Measurements from ENCODE around the gene UST. TPM values are rescaled to one million over a fixed set of nuclear protein-coding genes. Genes with fewer than 3 reads are reported as not detected.

Gene UST
- total RNA-seq, 5 donors from 2014 or later (not counting 1 experiment from before 2014, with no cell fraction given): 1.9 to 5.3 (median 3.0) TPM

DNA sequence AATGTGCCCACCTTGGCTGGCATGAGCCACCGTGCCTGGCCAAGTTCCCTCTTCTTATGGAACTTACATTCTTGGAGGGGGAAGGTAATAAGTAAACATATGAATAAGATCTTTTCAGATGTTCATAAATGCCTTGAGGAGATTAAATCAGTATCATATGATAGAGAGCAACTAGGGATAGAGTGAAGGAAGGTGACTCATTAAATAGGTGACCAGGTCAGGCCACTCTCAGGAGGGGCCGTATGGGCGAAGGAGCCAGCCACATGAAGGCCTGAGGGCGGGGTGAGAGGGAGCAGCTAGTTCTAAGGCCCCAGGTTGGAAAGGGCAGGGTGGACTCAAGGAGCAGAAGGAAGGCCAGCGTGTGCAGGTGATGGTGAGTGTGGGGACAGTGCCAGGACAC is 91.1 kb downstream of the UST start:
- H3K4me3 Mint-ChIP-seq: no peak overlapping the region

DNA sequence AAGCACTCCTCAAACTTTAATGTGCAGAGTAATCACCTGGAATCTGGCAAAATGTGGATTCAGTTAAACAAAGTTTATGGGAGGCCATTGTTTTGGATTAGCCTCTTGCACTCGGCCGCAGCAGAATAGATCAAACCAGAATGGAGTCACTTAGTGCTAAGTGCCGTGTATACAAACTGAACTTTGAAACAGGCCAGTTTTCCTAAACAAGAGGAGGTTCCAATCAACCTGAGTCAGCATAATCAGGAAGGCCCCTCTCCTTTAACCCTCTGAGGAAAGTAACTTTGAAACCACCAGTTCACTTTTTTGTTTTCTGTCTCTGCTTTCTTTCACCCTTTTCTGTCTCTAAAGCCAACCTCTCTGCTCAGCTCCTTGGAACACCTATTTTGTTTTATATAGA is 92.2 kb downstream of the UST start:
- Mint-ChIP-seq H3K27me3 (no peaks in the 10 kb centered on the region), H3K27ac (no peak overlapping the region), H3K4me1 (peaks cover 0 to 10% (median 7%) of the 10 kb centered on the region in 3 donors), H3K4me3 (no peak overlapping the region), H3K36me3 (no peaks in the 10 kb centered on the region), H3K9me3 (no peaks in the 10 kb centered on the region)
- ChIA-PET POLR2A (no interaction called here), CTCF (no interaction called here)
- 95% methylated on average over 3 of the region's 3 CpGs for WGBS (ENCODE audit: insufficient coverage)
- ATAC-seq (replicated peaks in 1 of 4) (no peak), DNase-seq (no peak)
- no peaks in the 10 kb centered on the region for H3K36me3 ChIP-seq (ENCODE audit: control insufficient read depth in 2 of 2, extremely low read depth in 1 of 2, insufficient read depth in 1 of 2, low read length in 1 of 2)
- no peaks in the 10 kb centered on the region for H3K27me3 ChIP-seq (replicated peaks in 1 of 2; ENCODE audit: control insufficient read depth in 2 of 2, extremely low read depth in 1 of 2, insufficient read depth in 2 of 2, low read length in 1 of 2)
- H3K4me1 ChIP-seq (ENCODE audit: control insufficient read depth in 1 of 2, extremely low read depth in 1 of 2, insufficient read depth in 2 of 2, low read length in 2 of 2): peaks cover 0 to 8% of the 10 kb centered on the region in 2 experiments
- H3K27ac ChIP-seq (ENCODE audit: low read length): no peak overlapping the region
- no peak overlapping the region for H3K4me3 ChIP-seq (ENCODE audit: control insufficient read depth in 1 of 2, extremely low read depth in 1 of 2, low read length in 1 of 2)
- no peaks in the 10 kb centered on the region for H3K9me3 ChIP-seq

More for the DNA sequence above, 91.1 kb downstream of the UST start:
- ChIA-PET POLR2A (no interaction called here), CTCF (no interaction called here)
- Histone ChIP-seq H3K27me3 (replicated peaks in 1 of 2; ENCODE audit: control insufficient read depth in 2 of 2, extremely low read depth in 1 of 2, insufficient read depth in 2 of 2, low read length in 1 of 2) (no peaks in the 10 kb centered on the region), H3K9me3 (no peaks in the 10 kb centered on the region), H3K36me3 (ENCODE audit: control insufficient read depth in 2 of 2, extremely low read depth in 1 of 2, insufficient read depth in 1 of 2, low read length in 1 of 2) (no peaks in the 10 kb centered on the region), H3K4me1 (ENCODE audit: control insufficient read depth in 1 of 2, extremely low read depth in 1 of 2, insufficient read depth in 2 of 2, low read length in 2 of 2) (peaks cover 0 to 8% of the 10 kb centered on the region in 2 experiments), H3K27ac (ENCODE audit: low read length) (no peak overlapping the region), H3K4me3 (ENCODE audit: control insufficient read depth in 1 of 2, extremely low read depth in 1 of 2, low read length in 1 of 2) (no peak overlapping the region)
- ATAC-seq (replicated peaks in 1 of 4) (no peak), DNase-seq (no peak)
- no peak overlapping the region for H3K27ac Mint-ChIP-seq
- no peaks in the 10 kb centered on the region for H3K9me3 Mint-ChIP-seq
- H3K36me3 Mint-ChIP-seq: no peaks in the 10 kb centered on the region
- no peaks in the 10 kb centered on the region for H3K27me3 Mint-ChIP-seq
- peaks cover 0 to 10% (median 9%) of the 10 kb centered on the region in 3 donors for H3K4me1 Mint-ChIP-seq
- 100% methylated on average over 4 of the region's 5 CpGs for WGBS (ENCODE audit: insufficient coverage)

DNA sequence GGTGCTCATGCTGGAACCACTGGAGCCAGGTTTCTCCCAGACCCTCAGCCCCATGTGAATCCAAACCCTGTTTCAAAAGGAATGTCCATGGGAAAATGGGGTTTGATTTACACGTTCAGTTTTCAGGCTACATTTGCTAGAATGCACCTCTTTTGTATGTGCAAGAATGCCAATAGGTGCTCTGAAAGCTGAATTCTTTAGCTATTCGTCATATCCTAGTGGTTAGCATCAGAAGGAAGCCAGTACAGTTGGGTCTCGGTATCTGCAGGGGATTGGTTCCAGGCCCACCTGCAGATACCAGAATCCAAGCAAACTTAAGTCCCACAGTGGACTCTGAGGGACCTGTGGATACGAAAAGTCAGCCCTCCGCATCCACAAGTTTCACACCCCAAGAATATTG is 93.4 kb downstream of the UST start:
- Histone ChIP-seq H3K27me3 (replicated peaks in 1 of 2; ENCODE audit: control insufficient read depth in 2 of 2, extremely low read depth in 1 of 2, insufficient read depth in 2 of 2, low read length in 1 of 2) (no peaks in the 10 kb centered on the region), H3K4me3 (ENCODE audit: control insufficient read depth in 1 of 2, extremely low read depth in 1 of 2, low read length in 1 of 2) (no peak overlapping the region), H3K36me3 (ENCODE audit: control insufficient read depth in 2 of 2, extremely low read depth in 1 of 2, insufficient read depth in 1 of 2, low read length in 1 of 2) (no peaks in the 10 kb centered on the region), H3K27ac (ENCODE audit: low read length) (no peak overlapping the region), H3K9me3 (no peaks in the 10 kb centered on the region), H3K4me1 (ENCODE audit: control insufficient read depth in 1 of 2, extremely low read depth in 1 of 2, insufficient read depth in 2 of 2, low read length in 2 of 2) (peaks cover 0 to 8% of the 10 kb centered on the region in 2 experiments)
- no peak for ATAC-seq (replicated peaks in 1 of 4)
- CTCF ChIA-PET: no interaction called here
- Mint-ChIP-seq H3K27ac (no peak overlapping the region), H3K27me3 (no peaks in the 10 kb centered on the region), H3K4me1 (peaks cover 0 to 10% (median 7%) of the 10 kb centered on the region in 3 donors), H3K9me3 (peaks cover 0 to 3% (median 0%) of the 10 kb centered on the region in 3 donors), H3K36me3 (no peaks in the 10 kb centered on the region), H3K4me3 (no peak overlapping the region)
- WGBS (ENCODE audit: insufficient coverage): 80% methylated on average over 3 of the region's 5 CpGs
- DNase-seq: no peak
- POLR2A ChIA-PET: no interaction called here

DNA sequence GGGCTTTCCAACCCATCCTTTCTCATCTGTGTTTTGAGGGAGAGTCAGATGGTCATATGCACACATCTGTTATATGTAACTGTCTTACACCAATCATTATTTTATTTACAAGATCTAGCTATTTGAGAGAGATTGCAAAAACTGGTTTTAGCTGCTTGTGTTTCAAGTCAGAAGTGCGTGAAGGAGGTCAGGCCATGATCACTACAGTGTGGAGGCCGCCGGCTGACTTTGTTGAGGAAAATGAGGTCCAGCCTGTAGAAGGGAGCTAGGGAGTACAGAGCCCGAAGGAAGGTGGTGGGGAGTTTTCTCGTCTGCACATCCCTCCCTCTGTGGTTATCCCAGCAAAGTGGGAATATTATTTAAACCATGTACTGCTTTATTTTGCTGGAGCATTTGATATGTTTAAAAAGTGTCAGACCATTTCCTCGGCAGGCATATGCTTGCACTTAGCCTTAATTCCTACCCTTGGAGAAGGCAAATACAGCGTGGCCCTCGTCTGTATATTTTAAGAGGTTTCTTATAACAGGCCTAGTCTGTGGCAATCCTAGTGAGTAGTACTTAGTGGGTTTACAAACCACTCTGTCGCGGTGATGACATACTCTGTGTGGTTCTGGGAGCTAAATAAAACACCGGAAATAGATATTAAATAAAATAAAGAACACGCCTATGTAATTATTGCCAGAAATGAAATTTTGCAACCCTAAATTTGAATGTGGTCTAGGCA is 95.6 kb downstream of the UST start:
- ChIA-PET CTCF (interaction anchor here (0.6 kb wide), 2 partner anchors 31 to 42 kb away, joined by 3 read pairs; no protein-coding TSS in a partner anchor), POLR2A (no interaction called here)
- Mint-ChIP-seq H3K4me3 (no peak overlapping the region), H3K27me3 (no peaks in the 10 kb centered on the region), H3K36me3 (no peaks in the 10 kb centered on the region), H3K27ac (no peak overlapping the region), H3K4me1 (no peaks in the 10 kb centered on the region), H3K9me3 (peaks cover 0 to 3% (median 0%) of the 10 kb centered on the region in 3 donors)
- no peak overlapping the region for H3K4me3 ChIP-seq (ENCODE audit: control insufficient read depth in 1 of 2, extremely low read depth in 1 of 2, low read length in 1 of 2)
- DNase-seq (no peak), ATAC-seq (replicated peaks in 1 of 4) (no peak)
- H3K36me3 ChIP-seq (ENCODE audit: control insufficient read depth in 2 of 2, extremely low read depth in 1 of 2, insufficient read depth in 1 of 2, low read length in 1 of 2): no peaks in the 10 kb centered on the region
- no peaks in the 10 kb centered on the region for H3K9me3 ChIP-seq
- H3K27ac ChIP-seq (ENCODE audit: low read length): no peak overlapping the region
- 100% methylated on average over 3 of the region's 12 CpGs for WGBS (ENCODE audit: insufficient coverage)
- H3K4me1 ChIP-seq (ENCODE audit: control insufficient read depth in 1 of 2, extremely low read depth in 1 of 2, insufficient read depth in 2 of 2, low read length in 2 of 2): no peaks in the 10 kb centered on the region
- H3K27me3 ChIP-seq (replicated peaks in 1 of 2; ENCODE audit: control insufficient read depth in 2 of 2, extremely low read depth in 1 of 2, insufficient read depth in 2 of 2, low read length in 1 of 2): no peaks in the 10 kb centered on the region

DNA sequence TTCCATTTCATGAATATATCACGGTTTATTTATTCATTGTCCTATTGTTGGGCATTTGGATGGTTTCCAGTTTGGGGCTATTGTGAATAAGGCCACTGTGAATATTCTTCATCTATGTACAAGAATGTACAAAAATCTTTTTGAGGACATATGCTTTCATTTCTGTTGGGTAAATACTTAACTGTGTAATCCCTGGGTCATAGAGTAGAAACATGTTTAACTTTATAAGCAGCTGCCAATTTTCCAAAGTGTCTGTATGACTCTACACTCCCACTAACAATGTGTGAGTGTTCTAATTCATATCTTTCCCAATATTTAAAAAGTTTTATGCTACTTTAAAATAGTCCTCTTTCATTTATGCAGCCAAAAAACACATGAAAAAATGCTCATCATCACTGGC is 98.6 kb downstream of the UST start:
- H3K4me1 ChIP-seq (ENCODE audit: control insufficient read depth in 1 of 2, extremely low read depth in 1 of 2, insufficient read depth in 2 of 2, low read length in 2 of 2): no peaks in the 10 kb centered on the region
- H3K27me3 ChIP-seq (replicated peaks in 1 of 2; ENCODE audit: control insufficient read depth in 2 of 2, extremely low read depth in 1 of 2, insufficient read depth in 2 of 2, low read length in 1 of 2): no peaks in the 10 kb centered on the region
- ChIA-PET CTCF (no interaction called here), POLR2A (no interaction called here)
- H3K36me3 ChIP-seq (ENCODE audit: control insufficient read depth in 2 of 2, extremely low read depth in 1 of 2, insufficient read depth in 1 of 2, low read length in 1 of 2): no peaks in the 10 kb centered on the region
- peaks cover 0 to 7% (median 0%) of the 10 kb centered on the region in 3 donors for H3K4me1 Mint-ChIP-seq
- no peaks in the 10 kb centered on the region for H3K9me3 ChIP-seq
- WGBS (ENCODE audit: insufficient coverage): no CpG with 5 or more reads among the region's 1 CpG
- DNase-seq (no peak), ATAC-seq (replicated peaks in 1 of 4) (no peak)
- H3K9me3 Mint-ChIP-seq: peaks cover 0 to 3% (median 0%) of the 10 kb centered on the region in 3 donors
- no peaks in the 10 kb centered on the region for H3K27me3 Mint-ChIP-seq
- H3K27ac Mint-ChIP-seq: no peak overlapping the region
- H3K27ac ChIP-seq (ENCODE audit: low read length): no peak overlapping the region
- H3K4me3 ChIP-seq (ENCODE audit: control insufficient read depth in 1 of 2, extremely low read depth in 1 of 2, low read length in 1 of 2): no peak overlapping the region
- H3K36me3 Mint-ChIP-seq: no peaks in the 10 kb centered on the region
- no peak overlapping the region for H3K4me3 Mint-ChIP-seq

DNA sequence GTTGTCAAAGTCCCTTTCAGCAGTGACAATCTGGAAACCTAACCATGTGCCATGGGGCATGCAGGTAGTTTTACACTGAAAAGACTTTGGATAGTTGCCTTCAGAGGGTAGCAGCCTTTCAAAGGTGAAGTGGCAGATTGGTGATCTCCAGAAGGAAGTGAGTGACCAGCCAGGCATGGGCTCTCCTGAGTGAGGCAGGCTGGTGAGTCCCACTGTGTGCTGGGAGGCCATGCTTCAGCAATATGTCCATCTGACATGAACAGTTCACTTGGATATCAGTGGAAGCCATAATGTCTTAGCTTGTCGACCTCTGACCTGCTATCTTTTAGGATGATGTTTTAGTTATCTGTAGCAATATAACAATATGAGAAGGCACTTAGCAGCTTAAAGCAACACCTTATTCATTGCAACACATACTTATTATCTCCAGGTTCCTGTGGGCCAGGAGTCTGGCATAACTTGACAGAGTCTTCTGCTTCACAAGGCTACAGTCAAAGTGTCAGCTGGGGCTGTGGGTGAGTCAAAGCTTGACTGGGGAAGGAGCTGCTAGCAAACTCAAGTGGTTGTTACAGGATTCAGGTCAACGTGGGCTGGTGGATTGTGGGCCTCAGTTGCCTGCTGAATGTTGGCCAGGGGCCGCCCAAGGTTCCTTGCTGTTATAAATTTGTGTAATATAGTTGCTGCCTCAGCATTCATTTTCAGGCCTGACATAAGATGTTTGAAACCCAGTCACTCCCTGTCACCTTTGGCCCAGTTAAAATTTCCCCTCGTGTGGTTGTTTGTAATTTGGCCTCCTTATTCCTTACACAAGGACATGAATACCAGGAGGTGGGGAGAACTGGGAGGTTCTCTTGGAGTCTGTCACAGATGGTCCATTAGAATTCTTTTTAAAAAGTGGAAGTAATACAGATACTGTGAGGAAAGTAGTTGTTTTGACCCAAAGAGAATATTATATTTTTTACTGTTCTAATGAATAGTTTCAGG is 100.2 kb downstream of the UST start:
- Histone ChIP-seq H3K27me3 (replicated peaks in 1 of 2; ENCODE audit: control insufficient read depth in 2 of 2, extremely low read depth in 1 of 2, insufficient read depth in 2 of 2, low read length in 1 of 2) (no peaks in the 10 kb centered on the region), H3K4me1 (ENCODE audit: control insufficient read depth in 1 of 2, extremely low read depth in 1 of 2, insufficient read depth in 2 of 2, low read length in 2 of 2) (no peaks in the 10 kb centered on the region), H3K27ac (ENCODE audit: low read length) (no peak overlapping the region), H3K36me3 (ENCODE audit: control insufficient read depth in 2 of 2, extremely low read depth in 1 of 2, insufficient read depth in 1 of 2, low read length in 1 of 2) (no peaks in the 10 kb centered on the region), H3K9me3 (no peaks in the 10 kb centered on the region), H3K4me3 (ENCODE audit: control insufficient read depth in 1 of 2, extremely low read depth in 1 of 2, low read length in 1 of 2) (no peak overlapping the region)
- POLR2A ChIA-PET: interaction anchor here in 1 of 2 donors (0.6 kb wide), 1 partner anchor 845 kb away, joined by 4 read pairs; no protein-coding TSS in a partner anchor
- Mint-ChIP-seq H3K4me3 (no peak overlapping the region), H3K27me3 (no peaks in the 10 kb centered on the region), H3K36me3 (no peaks in the 10 kb centered on the region), H3K9me3 (peaks cover 0 to 3% (median 0%) of the 10 kb centered on the region in 3 donors), H3K27ac (no peak overlapping the region), H3K4me1 (peaks cover 0 to 7% (median 0%) of the 10 kb centered on the region in 3 donors)
- DNase-seq (no peak), ATAC-seq (replicated peaks in 1 of 4) (no peak)
- 40% methylated on average over 2 of the region's 4 CpGs for WGBS (ENCODE audit: insufficient coverage)
- CTCF ChIA-PET: no interaction called here

Measured in T-cell (primary cell).